K562 (cell line): ENCODE results near the gene MGAT4D.
"Not testable (repeated sequence)": the region's sequence is repeated elsewhere in the genome, so short reads cannot be mapped to it uniquely, and the experiment has no call there.

Experiments used
- CBX5 ChIP-seq: IDR thresholded peaks from 2 replicates; pipeline ENCODE4 v1.6.1; 2014; ENCODE audit warnings: low read depth, borderline replicate concordance
- CTCF ChIP-seq, 3 experiments: IDR thresholded peaks in 2 of 3; conservative IDR thresholded peaks in 1 of 3; 2 replicates each; pipeline ENCODE4 v1.5.1; 2011 to 2012; ENCODE audit warnings: low read length in 3 of 3, mild to moderate bottlenecking in 3 of 3, control low read depth in 2 of 3, improper control_type of control experiment in 1 of 3, inconsistent platforms in 1 of 3, low read depth in 1 of 3, mixed read lengths in 1 of 3, moderate library complexity in 1 of 3; ENCODE audit not compliant: insufficient read depth in 2 of 3
- EP300 ChIP-seq: IDR thresholded peaks from 2 replicates; pipeline ENCODE4 v1.6.1; 2012; ENCODE audit warnings: low read length, improper control_type of control experiment
- USF2 ChIP-seq: sonication (generic); formaldehyde crosslinking; IDR thresholded peaks from 2 replicates; pipeline ENCODE4 v1.5.0; 2020; ENCODE audit warnings: missing genetic modification reagents

- not testable (repeated sequence) for TF ChIP-seq EP300; USF2; CTCF (IDR thresholded peaks at IDR 0.05 in 2 of 3, conservative IDR thresholded peaks at IDR 0.05 in 1 of 3; ENCODE audit: insufficient read depth in 2 of 3, low read depth in 1 of 3, low read length in 3 of 3); CBX5
Observed at GRCh38 chr4:140413130-140413969, 84.7 kb downstream of the MGAT4D start.
